IPS-NIHi7 (cell line): Measurements from ENCODE around the gene TUBGCP3.
"Not testable (repeated sequence)": the region's sequence is repeated elsewhere in the genome, so short reads cannot be mapped to it uniquely, and the experiment has no call there.

Experiments used
- DNase-seq: peaks from one replicate; pipeline ENCODE4 v3.0.0; 2012; ENCODE audit warnings: mixed read lengths; ENCODE audit errors: extremely low spot score

TUBGCP3 gene

DNA sequence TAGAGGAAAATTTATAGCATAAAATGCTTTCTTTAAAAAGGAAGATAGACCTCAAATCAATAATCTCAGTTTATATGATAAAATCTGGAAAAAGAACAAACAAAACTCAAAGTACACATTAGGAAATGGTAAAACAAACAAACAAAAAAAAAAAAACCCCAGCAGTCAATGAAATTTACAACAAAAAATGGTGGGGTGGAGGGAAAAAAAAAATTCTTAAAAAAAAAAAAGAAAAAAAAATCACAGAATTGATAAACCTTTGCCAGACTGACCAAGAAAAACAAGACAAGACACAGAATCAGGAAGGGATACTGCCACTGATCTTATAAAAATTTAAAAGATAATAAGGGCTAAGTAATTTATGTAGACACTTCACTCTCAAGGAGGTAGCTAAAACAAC is 11.2 kb downstream of the TUBGCP3 start:
- DNase-seq: no peak

DNA sequence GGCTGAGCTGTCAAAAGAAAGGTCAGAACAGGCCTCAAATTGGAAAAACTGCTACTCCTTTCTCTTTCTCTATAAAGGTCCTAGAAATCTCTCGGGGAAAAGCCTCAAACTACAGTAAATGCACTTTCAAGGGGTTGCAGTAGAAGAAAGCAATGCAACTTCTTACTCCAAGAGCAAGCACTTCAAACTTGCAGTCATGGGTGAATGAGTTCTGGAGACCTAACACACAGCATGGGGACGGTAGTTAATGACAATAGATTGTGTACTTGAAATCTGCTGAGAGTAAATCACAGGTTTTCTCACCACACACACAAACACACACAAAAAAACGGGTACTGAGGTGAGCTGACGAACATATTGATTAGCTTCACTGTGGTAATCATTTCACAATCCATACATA is 11.8 kb downstream of the TUBGCP3 start:
- no peak for DNase-seq

DNA sequence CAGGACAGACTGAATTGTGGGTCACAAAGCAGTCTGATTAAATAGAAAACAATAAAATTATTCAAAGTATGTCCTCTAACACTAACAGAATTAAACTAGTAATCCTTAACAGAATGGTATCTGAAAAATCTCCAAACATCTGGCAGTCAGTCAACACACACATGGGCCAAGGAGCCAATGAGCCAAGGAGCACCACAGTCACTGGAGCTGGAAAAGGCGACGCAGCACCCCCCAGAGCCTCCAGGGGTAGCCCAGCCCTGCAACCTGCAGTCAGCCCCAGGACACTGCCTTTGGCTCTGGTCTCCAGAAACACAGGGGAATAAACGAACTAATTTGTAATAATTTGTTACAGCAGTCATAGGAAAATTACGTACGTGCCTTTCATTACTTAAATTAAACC is 12.3 kb downstream of the TUBGCP3 start:
- peak; percentile 59 for DNase-seq

GRCh38 chr13:112574834-112575613 is 12.9 kb downstream of the TUBGCP3 start:
- no peak for DNase-seq

- DNase-seq: no peak
Observed at GRCh38 chr13:112574416-112574815, 13.5 kb downstream of the TUBGCP3 start.

DNA sequence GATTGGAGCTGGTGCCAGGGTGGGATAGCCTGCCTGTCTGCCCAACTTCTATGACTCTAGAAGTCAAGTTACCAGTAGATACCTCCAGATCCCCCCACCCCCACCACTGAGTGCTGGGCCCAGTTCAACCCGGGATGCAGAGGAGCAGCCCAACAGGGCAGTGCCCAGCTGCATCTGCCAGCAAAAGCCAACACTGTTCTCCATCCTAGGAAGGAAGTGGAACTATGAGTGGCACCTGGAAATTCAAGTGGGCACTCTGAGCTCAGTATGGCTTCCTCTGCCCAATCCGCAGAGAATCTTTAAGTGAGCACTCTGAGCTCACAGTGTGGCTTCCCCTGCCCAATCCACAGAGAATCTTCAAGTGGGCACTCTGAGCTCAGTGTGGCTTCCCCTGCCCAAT is 14.2 kb downstream of the TUBGCP3 start:
- DNase-seq: no peak

DNA sequence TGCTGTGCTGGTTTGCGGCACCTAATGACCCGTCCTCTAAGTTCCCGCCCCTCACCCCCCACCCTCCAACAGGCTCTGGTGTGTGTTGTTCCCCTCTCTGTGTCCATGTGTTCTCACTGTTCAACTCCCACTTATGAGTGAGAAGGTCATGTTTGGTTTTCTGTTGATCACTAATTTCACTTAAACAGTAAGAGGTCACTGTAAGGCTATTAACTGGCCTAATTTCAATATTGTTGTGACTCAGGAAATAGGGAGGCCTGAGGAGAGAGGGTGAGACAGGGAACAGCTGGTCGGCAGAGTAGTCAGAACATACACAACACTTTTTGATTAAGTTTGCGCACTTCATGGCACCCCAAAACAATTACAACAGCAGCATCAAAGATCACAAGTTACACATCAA is 15.6 kb downstream of the TUBGCP3 start:
- DNase-seq: no peak

- no peak for DNase-seq
Observed at GRCh38 chr13:112569821-112570220, 18.1 kb downstream of the TUBGCP3 start.

DNA sequence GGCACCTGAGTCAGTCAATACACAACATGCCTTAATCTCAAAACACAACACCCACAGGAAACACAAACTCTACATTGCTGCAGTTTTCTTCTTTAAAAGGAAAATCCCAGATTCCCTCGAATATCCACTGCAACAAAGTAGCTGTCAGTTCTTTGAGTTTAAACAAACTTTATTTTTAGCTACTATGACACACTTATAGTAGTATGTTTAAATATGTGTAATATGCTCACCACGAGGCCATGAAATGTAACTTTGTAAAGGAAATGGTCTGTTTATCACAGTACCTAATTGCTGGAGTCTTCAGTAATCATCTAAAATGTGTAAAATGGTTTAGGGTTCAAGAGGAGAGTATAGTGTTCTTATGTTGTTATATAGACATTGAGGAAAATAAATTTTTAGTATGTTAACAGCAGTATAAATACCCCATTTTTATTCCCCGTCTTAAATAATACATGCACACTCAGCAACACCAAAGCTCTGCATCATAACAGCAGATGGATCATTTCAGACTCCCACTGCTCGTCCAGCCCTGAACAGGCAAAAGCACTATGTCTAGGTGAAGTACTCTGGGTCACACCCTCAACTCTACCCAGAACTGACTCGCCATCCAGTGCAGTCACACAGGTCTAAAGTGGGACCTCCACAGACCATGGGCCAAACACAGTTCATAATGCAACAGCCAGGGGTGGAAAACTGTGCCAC is 20.6 kb downstream of the TUBGCP3 start:
- no peak for DNase-seq

- DNase-seq: no peak
Observed at GRCh38 chr13:112562786-112563383, 25.1 kb downstream of the TUBGCP3 start.

- DNase-seq: no peak
Observed at GRCh38 chr13:112562254-112562653, 25.7 kb downstream of the TUBGCP3 start.

DNA sequence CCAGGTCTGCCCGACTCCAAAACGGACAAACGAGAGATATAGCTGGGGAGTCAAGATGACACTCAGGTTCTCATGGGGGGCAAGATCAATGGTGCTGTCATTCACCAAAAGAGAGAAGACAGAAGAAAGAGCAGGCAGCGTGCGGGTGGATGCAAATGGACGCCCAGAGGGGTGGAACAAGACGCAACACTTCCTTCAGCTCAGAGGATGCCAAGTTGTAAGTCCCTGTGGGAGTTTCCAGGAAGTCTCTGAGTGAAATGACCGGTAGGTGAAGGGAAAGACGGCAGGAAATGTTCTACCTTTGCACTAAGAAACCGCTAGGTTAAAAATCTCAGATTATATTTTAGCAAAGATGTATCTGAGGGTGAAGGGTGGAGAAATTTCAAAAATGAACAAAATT is 26.5 kb downstream of the TUBGCP3 start:
- DNase-seq: no peak

DNA sequence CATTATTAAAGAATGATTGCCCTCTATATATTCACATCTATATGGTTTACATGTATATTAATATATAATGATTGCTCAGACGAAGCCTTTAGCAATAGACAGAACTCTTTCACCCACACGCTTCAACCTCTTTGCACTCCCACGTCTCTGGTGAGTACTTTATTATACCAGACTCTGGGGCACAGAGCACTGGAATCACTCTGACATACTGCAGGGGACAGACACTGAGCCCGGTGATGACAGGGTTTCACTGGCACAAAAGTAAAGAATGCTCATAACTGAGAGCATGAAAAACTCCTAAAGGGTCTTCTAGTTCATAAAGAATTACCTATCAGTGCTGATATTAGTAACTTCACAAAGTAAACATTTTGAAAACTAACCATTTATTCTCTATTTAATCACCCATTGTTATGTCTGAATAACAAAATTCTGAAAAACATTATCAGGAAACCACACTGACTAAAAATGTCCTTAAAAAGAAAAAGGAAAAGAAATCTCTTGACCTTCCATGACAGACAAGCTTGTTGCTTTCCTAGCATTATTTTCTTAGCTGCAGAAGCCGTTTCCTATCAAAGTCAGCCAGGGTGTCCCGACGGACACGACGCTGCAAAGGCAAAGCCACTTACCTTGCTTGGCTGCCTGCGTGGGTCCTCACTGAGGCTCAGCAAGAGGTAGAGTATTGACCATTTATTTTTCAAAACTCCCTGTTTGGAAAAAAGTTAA is 29.1 kb downstream of the TUBGCP3 start:
- DNase-seq: no peak

DNA sequence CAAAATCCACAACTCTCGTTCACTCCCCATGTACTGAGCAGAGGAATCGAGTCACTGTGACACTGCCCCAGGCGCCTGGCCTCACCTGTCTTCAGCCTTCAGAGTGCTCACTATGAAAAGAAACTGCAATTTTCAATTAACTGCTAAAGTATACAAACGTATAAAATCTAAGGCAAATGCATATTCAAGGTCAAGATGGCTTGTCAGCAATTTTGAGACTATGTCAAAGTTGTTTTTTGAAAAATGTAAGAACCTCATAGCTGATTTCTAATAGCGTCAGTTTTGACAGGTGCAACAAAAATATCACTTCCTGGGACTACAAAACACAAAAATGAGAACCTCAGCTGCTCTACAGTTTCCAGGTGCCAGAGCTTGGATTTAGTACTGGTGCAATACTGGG is 31.4 kb downstream of the TUBGCP3 start:
- DNase-seq: no peak

- DNase-seq: no peak
Observed at GRCh38 chr13:112554214-112554850, 33.6 kb downstream of the TUBGCP3 start.

- DNase-seq: not testable (repeated sequence)
Observed at GRCh38 chr13:112548975-112549374, 39.0 kb downstream of the TUBGCP3 start.

DNA sequence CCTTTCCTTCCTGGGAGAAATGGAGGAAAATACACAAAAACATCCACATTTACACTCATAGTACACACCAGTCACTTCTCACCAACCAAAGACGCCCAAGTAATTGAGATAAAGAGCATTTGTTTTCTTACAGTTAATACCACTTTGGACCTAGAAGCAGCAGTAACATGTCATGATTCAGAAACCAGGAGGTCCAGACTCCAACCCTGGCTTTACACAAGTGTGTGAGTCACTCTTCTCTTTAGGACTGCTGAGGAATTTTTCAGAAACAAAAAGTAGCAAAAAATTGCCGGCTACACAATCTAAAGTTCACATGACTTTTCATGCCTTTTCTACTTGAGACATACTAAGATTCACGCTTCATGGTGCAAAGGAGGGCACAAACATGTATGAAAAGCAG is 42.1 kb downstream of the TUBGCP3 start:
- no peak for DNase-seq

GRCh38 chr13:112532837-112533745 is 54.9 kb downstream of the TUBGCP3 start:
- no peak for DNase-seq

GRCh38 chr13:112531263-112531794 is 56.6 kb downstream of the TUBGCP3 start:
- DNase-seq: no peak

DNA sequence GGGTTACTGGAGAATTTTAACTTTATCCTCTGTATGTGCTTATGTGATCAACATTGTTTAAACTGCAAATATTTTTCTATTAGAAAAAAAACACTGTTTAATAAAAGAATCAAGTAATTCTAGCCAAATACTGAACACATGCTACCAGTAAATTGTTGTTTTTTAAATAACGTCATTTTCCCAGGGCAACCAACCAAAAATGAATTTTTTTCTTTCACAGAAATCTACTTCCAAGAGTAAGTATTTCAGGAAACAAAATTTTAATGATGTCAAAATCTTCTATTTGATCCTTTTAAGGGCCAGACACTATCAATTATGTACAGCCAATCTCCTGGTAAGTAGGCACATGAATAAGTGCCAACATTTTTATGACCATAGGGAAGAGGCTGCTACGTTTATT is 57.1 kb downstream of the TUBGCP3 start:
- DNase-seq: no peak
